ENCODE measurements around the gene LIMK1. TPM values are rescaled to one million over a fixed set of nuclear protein-coding genes. Genes with fewer than 3 reads are reported as not detected.
"Not testable (repeated sequence)": the region's sequence is repeated elsewhere in the genome, so short reads cannot be mapped to it uniquely, and the experiment has no call there.

LIMK1 gene
- total and polyA plus RNA-seq, 4 donors: 0.63 to 4.1 (median 3.4) TPM

DNA sequence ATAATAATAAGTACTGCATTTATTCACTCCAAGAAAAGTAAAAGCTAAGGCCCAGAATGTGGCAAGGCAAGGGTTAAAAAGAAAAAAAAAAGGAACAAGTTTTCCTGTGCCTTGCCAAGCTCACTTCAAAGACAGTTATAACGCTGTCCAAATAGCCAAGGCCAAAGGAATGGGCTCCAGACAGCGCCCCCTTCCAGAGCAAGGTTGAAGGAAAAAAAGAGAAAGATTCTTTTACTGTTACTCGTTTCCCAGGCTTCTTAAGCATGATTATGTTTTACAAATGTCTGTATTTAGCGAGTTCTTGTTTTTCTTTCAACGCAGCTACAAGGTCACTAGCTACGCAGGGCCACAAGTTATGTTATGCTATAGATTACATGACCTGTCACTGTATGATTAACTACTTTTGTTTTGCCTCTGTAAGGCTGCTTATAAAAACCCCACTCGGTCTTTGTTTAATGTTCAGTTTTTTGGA, 81.4 kb downstream of the LIMK1 start:
- Histone ChIP-seq H3K4me1 (ENCODE audit: control insufficient read depth in 4 of 4, insufficient read depth in 4 of 4, low read length in 3 of 4) (no peaks in the 10 kb centered on the region), H3K27me3 (ENCODE audit: control insufficient read depth in 4 of 4, insufficient read depth in 4 of 4, low read length in 3 of 4) (no peaks in the 10 kb centered on the region), H3K36me3 (ENCODE audit: control insufficient read depth in 4 of 4, insufficient read depth in 3 of 4, low read depth in 1 of 4, low read length in 3 of 4) (no peaks in the 10 kb centered on the region), H3K9ac (ENCODE audit: low read depth in 1 of 2, low read length in 2 of 2) (no peak overlapping the region), H3K27ac (ENCODE audit: low read depth in 1 of 2, low read length in 2 of 2) (no peak overlapping the region), H3K9me3 (ENCODE audit: control insufficient read depth in 4 of 4, low read length in 3 of 4) (no peaks in the 10 kb centered on the region), H3K4me3 (ENCODE audit: low read depth in 1 of 3, low read length in 3 of 3) (no peak overlapping the region)
- WGBS: 54% methylated on average over 7 of the region's 7 CpGs
- no peak for DNase-seq (ENCODE audit: low spot score)
- no peak for TF ChIP-seq SP1 (IDR thresholded peaks at IDR 0.05)
- TF ChIP-seq TAF1 (conservative IDR thresholded peaks at IDR 0.05): no peak
- no peak for TF ChIP-seq JUND (IDR thresholded peaks at IDR 0.05)
- no peak for TF ChIP-seq ATF3 (IDR thresholded peaks at IDR 0.05)
- no peak for TF ChIP-seq FOXA1 (IDR thresholded peaks at IDR 0.05)
- no peak for TF ChIP-seq GABPA (IDR thresholded peaks at IDR 0.05 in 1 of 2, conservative IDR thresholded peaks at IDR 0.05 in 1 of 2)
- TF ChIP-seq, protein P1, sequence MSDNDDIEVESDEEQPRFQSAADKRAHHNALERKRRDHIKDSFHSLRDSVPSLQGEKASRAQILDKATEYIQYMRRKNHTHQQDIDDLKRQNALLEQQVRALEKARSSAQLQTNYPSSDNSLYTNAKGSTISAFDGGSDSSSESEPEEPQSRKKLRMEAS (IDR thresholded peaks at IDR 0.05): no peak
- TF ChIP-seq RXRA (IDR thresholded peaks at IDR 0.05): no peak

GRCh38 chr7:74165867-74166593, 82.4 kb downstream of the LIMK1 start:
- Histone ChIP-seq H3K27ac (ENCODE audit: low read depth in 1 of 2, low read length in 2 of 2) (no peak overlapping the region), H3K4me1 (ENCODE audit: control insufficient read depth in 4 of 4, insufficient read depth in 4 of 4, low read length in 3 of 4) (no peaks in the 10 kb centered on the region), H3K9me3 (ENCODE audit: control insufficient read depth in 4 of 4, low read length in 3 of 4) (no peaks in the 10 kb centered on the region), H3K4me3 (ENCODE audit: low read depth in 1 of 3, low read length in 3 of 3) (no peak overlapping the region), H3K9ac (ENCODE audit: low read depth in 1 of 2, low read length in 2 of 2) (no peak overlapping the region), H3K27me3 (ENCODE audit: control insufficient read depth in 4 of 4, insufficient read depth in 4 of 4, low read length in 3 of 4) (no peaks in the 10 kb centered on the region), H3K36me3 (ENCODE audit: control insufficient read depth in 4 of 4, insufficient read depth in 3 of 4, low read depth in 1 of 4, low read length in 3 of 4) (no peaks in the 10 kb centered on the region)
- no peak for DNase-seq (ENCODE audit: low spot score)
- TF ChIP-seq GABPA (IDR thresholded peaks at IDR 0.05 in 1 of 2, conservative IDR thresholded peaks at IDR 0.05 in 1 of 2): no peak
- TF ChIP-seq, protein P1 (IDR thresholded peaks at IDR 0.05): no peak
- TF ChIP-seq RXRA (IDR thresholded peaks at IDR 0.05): no peak
- no peak for TF ChIP-seq SP1 (IDR thresholded peaks at IDR 0.05)
- TF ChIP-seq RAD21 (IDR thresholded peaks at IDR 0.05): no peak
- no peak for TF ChIP-seq EGR1 (IDR thresholded peaks at IDR 0.05; ENCODE audit: low read depth in 2 of 2)
- 94% methylated on average over 15 of the region's 15 CpGs for WGBS

GRCh38 chr7:74167324-74167723, 83.7 kb downstream of the LIMK1 start:
- not testable (repeated sequence) for H3K27ac ChIP-seq (ENCODE audit: low read depth in 1 of 2, low read length in 2 of 2); H3K9me3 ChIP-seq (ENCODE audit: control insufficient read depth in 4 of 4, low read length in 3 of 4); H3K9ac ChIP-seq (ENCODE audit: low read depth in 1 of 2, low read length in 2 of 2); H3K36me3 ChIP-seq (ENCODE audit: control insufficient read depth in 4 of 4, insufficient read depth in 3 of 4, low read depth in 1 of 4, low read length in 3 of 4); H3K4me3 ChIP-seq (ENCODE audit: low read depth in 1 of 3, low read length in 3 of 3); H3K27me3 ChIP-seq (ENCODE audit: control insufficient read depth in 4 of 4, insufficient read depth in 4 of 4, low read length in 3 of 4); H3K4me1 ChIP-seq (ENCODE audit: control insufficient read depth in 4 of 4, insufficient read depth in 4 of 4, low read length in 3 of 4); DNase-seq (ENCODE audit: low spot score)
- WGBS: 89% methylated on average over 6 of the region's 6 CpGs

Other genes with a start within 250 kb of the LIMK1 start
- gene METTL27, start 241.3 kb upstream of the LIMK1 start, total RNA-seq: 1 to 10 TPM; 1.0 to 1.6 TPM
- gene METTL27, start 241.3 kb upstream of the LIMK1 start, polyA plus RNA-seq: 1 to 10 TPM; 1.6 to 1.7 TPM
- gene TMEM270, start 222.6 kb upstream of the LIMK1 start, total RNA-seq: not detected
- gene TMEM270, start 222.6 kb upstream of the LIMK1 start, polyA plus RNA-seq: under 1 TPM in 1 of 2 donors, not detected in 1; 0.09 TPM
- gene ELN, start 55.6 kb upstream of the LIMK1 start, total RNA-seq: 10 to 100 TPM in 1 of 2 donors, 1 to 10 TPM in 1; 8.7 to 16.3 TPM
- 10 to 100 TPM in 1 of 2 donors, 1 to 10 TPM in 1; 2.7 to 10.6 TPM for gene ELN, start 55.6 kb upstream of the LIMK1 start, polyA plus RNA-seq
- gene EIF4H, start 90.6 kb downstream of the LIMK1 start, total RNA-seq: 100 to 1,000 TPM; 165 to 166 TPM
- 100 to 1,000 TPM in 1 of 2 donors, 10 to 100 TPM in 1; 81.6 to 139 TPM for gene EIF4H, start 90.6 kb downstream of the LIMK1 start, polyA plus RNA-seq
- 1 to 10 TPM; 7.2 to 8.3 TPM for gene LAT2, start 126.2 kb downstream of the LIMK1 start, total RNA-seq
- 1 to 10 TPM; 4.8 to 5.3 TPM for gene LAT2, start 126.2 kb downstream of the LIMK1 start, polyA plus RNA-seq
- gene RFC2, start 170.6 kb downstream of the LIMK1 start, total RNA-seq: 10 to 100 TPM; 12.8 to 23.8 TPM
- 10 to 100 TPM; 14.1 to 15.6 TPM for gene RFC2, start 170.6 kb downstream of the LIMK1 start, polyA plus RNA-seq
- 1 to 10 TPM; 3.4 to 6.3 TPM for gene CLIP2, start 205.6 kb downstream of the LIMK1 start, total RNA-seq
- gene CLIP2, start 205.6 kb downstream of the LIMK1 start, polyA plus RNA-seq: 1 to 10 TPM; 1.4 to 1.5 TPM

Measured in liver (tissue), 9 donors.